GM20431 (cell line): ENCODE results near the gene TPPP.
"Not testable (repeated sequence)": the region's sequence is repeated elsewhere in the genome, so short reads cannot be mapped to it uniquely, and the experiment has no call there.

Source experiments
- in situ Hi-C: fragments of 300-500 bp; cut with MseI, MboI; formaldehyde crosslinking; loops from one replicate; pipeline ENCODE4 v1.15.0; 2020; ENCODE audit warnings: low sequenced_read_pairs; ENCODE audit not compliant: unreplicated experiment

TPPP gene

GRCh38 chr5:695475-695874, 2.3 kb upstream of the TPPP start:
- in situ Hi-C loops, result not testable (repeated sequence)

- in situ Hi-C loops, result not testable (repeated sequence)
Measured at GRCh38 chr5:694042-694431, 885 bp upstream of the TPPP start.

- in situ Hi-C loops, result not testable (repeated sequence)
Measured at GRCh38 chr5:692529-693041, 567 bp downstream of the TPPP start.

GRCh38 chr5:691817-692528, 1.2 kb downstream of the TPPP start:
- in situ Hi-C loops, result no loop called here

- in situ Hi-C loops, result not testable (repeated sequence)
Measured at GRCh38 chr5:691049-691448, 2.1 kb downstream of the TPPP start.

- in situ Hi-C loops, result not testable (repeated sequence)
Measured at GRCh38 chr5:690293-690692, 2.9 kb downstream of the TPPP start.

- in situ Hi-C loops, result not testable (repeated sequence)
Measured at GRCh38 chr5:688348-689010, 4.7 kb downstream of the TPPP start.

GRCh38 chr5:686936-687335, 6.2 kb downstream of the TPPP start:
- in situ Hi-C loops, result not testable (repeated sequence)

- in situ Hi-C loops, result not testable (repeated sequence)
Measured at GRCh38 chr5:686172-686523, 7.0 kb downstream of the TPPP start.

GRCh38 chr5:685262-686171, 7.6 kb downstream of the TPPP start:
- in situ Hi-C loops, result no loop called here

- in situ Hi-C loops, result no loop called here
Measured at GRCh38 chr5:684751-685216, 8.4 kb downstream of the TPPP start.

- in situ Hi-C loops, result no loop called here
Measured at GRCh38 chr5:683551-684481, 9.3 kb downstream of the TPPP start.

- in situ Hi-C loops, result not testable (repeated sequence)
Measured at GRCh38 chr5:682651-683358, 10.3 kb downstream of the TPPP start.

- in situ Hi-C loops, result not testable (repeated sequence)
Measured at GRCh38 chr5:682216-682615, 10.9 kb downstream of the TPPP start.

- in situ Hi-C loops, result not testable (repeated sequence)
Measured at GRCh38 chr5:681317-682191, 11.6 kb downstream of the TPPP start.

GRCh38 chr5:680836-681235, 12.3 kb downstream of the TPPP start:
- in situ Hi-C loops, result not testable (repeated sequence)

GRCh38 chr5:680118-680795, 12.9 kb downstream of the TPPP start:
- in situ Hi-C loops, result not testable (repeated sequence)
